ENCODE results near the gene SCML2. TPM values are rescaled to one million over a fixed set of nuclear protein-coding genes. Genes with fewer than 3 reads are reported as not detected.
"Not testable (repeated sequence)": the region's sequence is repeated elsewhere in the genome, so short reads cannot be mapped to it uniquely, and the experiment has no call there.

Gene SCML2
- total RNA-seq, 1 donor from 2014 or later, result 0.80 TPM

- ATAC-seq (no peak), DNase-seq (no peak)
- TF ChIP-seq, protein P1, sequence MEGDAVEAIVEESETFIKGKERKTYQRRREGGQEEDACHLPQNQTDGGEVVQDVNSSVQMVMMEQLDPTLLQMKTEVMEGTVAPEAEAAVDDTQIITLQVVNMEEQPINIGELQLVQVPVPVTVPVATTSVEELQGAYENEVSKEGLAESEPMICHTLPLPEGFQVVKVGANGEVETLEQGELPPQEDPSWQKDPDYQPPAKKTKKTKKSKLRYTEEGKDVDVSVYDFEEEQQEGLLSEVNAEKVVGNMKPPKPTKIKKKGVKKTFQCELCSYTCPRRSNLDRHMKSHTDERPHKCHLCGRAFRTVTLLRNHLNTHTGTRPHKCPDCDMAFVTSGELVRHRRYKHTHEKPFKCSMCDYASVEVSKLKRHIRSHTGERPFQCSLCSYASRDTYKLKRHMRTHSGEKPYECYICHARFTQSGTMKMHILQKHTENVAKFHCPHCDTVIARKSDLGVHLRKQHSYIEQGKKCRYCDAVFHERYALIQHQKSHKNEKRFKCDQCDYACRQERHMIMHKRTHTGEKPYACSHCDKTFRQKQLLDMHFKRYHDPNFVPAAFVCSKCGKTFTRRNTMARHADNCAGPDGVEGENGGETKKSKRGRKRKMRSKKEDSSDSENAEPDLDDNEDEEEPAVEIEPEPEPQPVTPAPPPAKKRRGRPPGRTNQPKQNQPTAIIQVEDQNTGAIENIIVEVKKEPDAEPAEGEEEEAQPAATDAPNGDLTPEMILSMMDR (IDR thresholded peaks at IDR 0.05), result no peak
- H3K4me3 ChIP-seq, result no peak overlapping the region
- intact Hi-C loops (cut with DNase I), result no loop called here
- no peaks in the 10 kb centered on the region for H3K36me3 ChIP-seq
- no peaks in the 10 kb centered on the region for H3K27me3 ChIP-seq (ENCODE audit: low read depth)
- H3K4me1 ChIP-seq, result no peaks in the 10 kb centered on the region
- no peak overlapping the region for H3K27ac ChIP-seq
- H3K9me3 ChIP-seq, result no peaks in the 10 kb centered on the region
Observed at GRCh38 chrX:18271309-18271708, 83.2 kb downstream of the SCML2 start.

GRCh38 chrX:18255059-18255458, 99.4 kb downstream of the SCML2 start:
- Histone ChIP-seq H3K4me3 (no peak overlapping the region), H3K4me1 (no peaks in the 10 kb centered on the region), H3K9me3 (no peaks in the 10 kb centered on the region), H3K27me3 (ENCODE audit: low read depth) (no peaks in the 10 kb centered on the region), H3K36me3 (no peaks in the 10 kb centered on the region), H3K27ac (no peak overlapping the region)
- ATAC-seq (no peak), DNase-seq (no peak)
- intact Hi-C loops (cut with DNase I), result no loop called here
- TF ChIP-seq, protein P1 (IDR thresholded peaks at IDR 0.05), result no peak

DNA sequence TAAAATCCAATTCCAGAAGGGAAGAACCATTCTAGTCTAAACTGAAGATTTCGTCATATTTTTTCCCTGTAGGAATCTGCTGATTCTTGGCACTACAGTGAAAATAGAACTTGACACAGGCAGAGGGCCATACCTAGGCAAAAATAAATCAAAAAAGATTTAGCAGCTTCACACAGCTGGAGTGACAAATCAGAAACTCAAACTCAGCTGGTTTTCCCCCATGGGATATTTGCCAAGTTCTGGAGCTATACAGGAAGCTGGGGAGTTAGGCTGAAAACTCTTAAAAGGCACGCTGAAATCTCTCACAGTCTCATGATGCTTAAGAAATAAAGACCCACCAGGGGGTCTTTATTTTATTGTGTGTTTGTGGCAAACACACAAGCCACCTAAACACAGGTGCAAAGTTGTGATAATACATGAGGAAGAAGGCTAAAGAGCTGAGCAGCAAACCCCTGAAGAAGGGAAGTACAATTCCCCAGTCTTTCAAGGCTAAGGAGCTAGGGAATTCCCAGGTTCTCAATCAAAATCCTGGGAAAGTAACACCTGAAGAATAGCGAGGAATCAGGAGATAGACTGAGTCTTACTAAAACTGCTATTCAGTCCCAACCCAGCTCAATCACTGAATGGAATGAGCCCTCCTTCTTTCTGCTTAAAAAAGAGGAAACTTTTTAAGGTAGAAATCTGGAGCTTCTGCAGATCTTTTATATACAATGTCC, 101.7 kb downstream of the SCML2 start:
- DNase-seq (no peak), ATAC-seq (no peak)
- intact Hi-C loops (cut with DNase I), result no loop called here
- H3K9me3 ChIP-seq, result no peaks in the 10 kb centered on the region
- no peaks in the 10 kb centered on the region for H3K4me1 ChIP-seq
- TF ChIP-seq, protein P1 (IDR thresholded peaks at IDR 0.05), result no peak
- H3K27ac ChIP-seq, result no peak overlapping the region
- no peak overlapping the region for H3K4me3 ChIP-seq
- H3K36me3 ChIP-seq, result no peaks in the 10 kb centered on the region
- H3K27me3 ChIP-seq (ENCODE audit: low read depth), result no peaks in the 10 kb centered on the region

DNA sequence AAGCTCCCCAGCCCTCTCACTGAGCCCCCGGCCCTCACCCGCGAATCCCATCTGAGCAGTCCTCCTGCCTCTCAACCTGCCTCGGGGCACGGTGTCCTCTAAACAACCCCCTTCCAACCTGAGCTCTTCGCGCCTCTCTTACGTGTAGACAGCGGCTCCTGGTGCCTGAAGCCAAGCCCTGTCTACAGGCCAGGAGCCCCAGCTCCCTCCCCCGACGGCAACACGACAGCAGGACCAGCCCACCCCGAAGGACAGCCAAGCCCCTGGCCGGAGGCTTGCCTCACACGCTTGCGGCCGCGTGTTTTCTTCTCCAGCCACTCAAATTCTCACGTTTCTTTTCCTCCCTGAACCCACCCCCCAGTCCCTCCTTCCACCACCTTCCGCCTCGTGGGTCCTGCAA, 124.8 kb downstream of the SCML2 start:
- H3K27ac ChIP-seq; H3K27me3 ChIP-seq (ENCODE audit: low read depth); H3K9me3 ChIP-seq; ATAC-seq; H3K4me3 ChIP-seq; H3K36me3 ChIP-seq; intact Hi-C loops (cut with DNase I); H3K4me1 ChIP-seq; DNase-seq: not testable (repeated sequence)

- intact Hi-C loops (cut with DNase I), result no loop called here
- H3K36me3 ChIP-seq, result no peaks in the 10 kb centered on the region
- H3K4me3 ChIP-seq, result no peak overlapping the region
- no peaks in the 10 kb centered on the region for H3K27me3 ChIP-seq (ENCODE audit: low read depth)
- no peaks in the 10 kb centered on the region for H3K9me3 ChIP-seq
- H3K4me1 ChIP-seq, result no peaks in the 10 kb centered on the region
- no peak overlapping the region for H3K27ac ChIP-seq
- ATAC-seq (no peak), DNase-seq (no peak)
- TF ChIP-seq, protein P1 (IDR thresholded peaks at IDR 0.05), result no peak
Observed at GRCh38 chrX:18228069-18228468, 126.4 kb downstream of the SCML2 start.

- TF ChIP-seq, protein P1 (IDR thresholded peaks at IDR 0.05), result no peak
- H3K36me3 ChIP-seq, result no peaks in the 10 kb centered on the region
- no peaks in the 10 kb centered on the region for H3K9me3 ChIP-seq
- no peak for ATAC-seq
- no peak overlapping the region for H3K27ac ChIP-seq
- H3K4me1 ChIP-seq, result no peaks in the 10 kb centered on the region
- DNase-seq, result no peak
- no peaks in the 10 kb centered on the region for H3K27me3 ChIP-seq (ENCODE audit: low read depth)
- intact Hi-C loops (cut with DNase I), result no loop called here
- H3K4me3 ChIP-seq, result no peak overlapping the region
Observed at GRCh38 chrX:18227458-18227857, 127.0 kb downstream of the SCML2 start.
